WTC11 (cell line): ENCODE results near the gene HMX1.

ENCODE experiments used
- CREB1 ChIP-seq: sonication (generic); formaldehyde crosslinking; IDR thresholded peaks from 2 replicates; pipeline ENCODE4 v1.8.0; 2023; ENCODE audit warnings: mild to moderate bottlenecking, missing genetic modification reagents
- E2F1 ChIP-seq: sonication (generic); formaldehyde crosslinking; IDR thresholded peaks from 2 replicates; pipeline ENCODE4 v1.8.0; 2022; ENCODE audit warnings: mild to moderate bottlenecking, missing genetic modification reagents
- E2F4 ChIP-seq: sonication (generic); formaldehyde crosslinking; IDR thresholded peaks from 2 replicates; pipeline ENCODE4 v1.8.1; 2022; ENCODE audit warnings: low read depth, mild to moderate bottlenecking, moderate library complexity, missing genetic modification reagents, borderline replicate concordance

- no peak for TF ChIP-seq CREB1 (CRISPR knock-in tag)
- no peak for TF ChIP-seq E2F1 (CRISPR knock-in tag)
- TF ChIP-seq E2F4 = no peak
These were observed 23.7 kb upstream of the HMX1 start for GRCh38 chr4:8895295-8895694.
